GM19452 (cell line): ENCODE measurements around the gene EYA3.

Source experiments
- ATAC-seq: cut with Tn5 transposase; IDR thresholded peaks from one replicate; pipeline ENCODE4 v1.9.1; 2021; ENCODE audit not compliant: unreplicated experiment

The EYA3 gene

GRCh38 chr1:27972141-27972540 lies 116.3 kb downstream of the EYA3 start:
- ATAC-seq: no peak

- ATAC-seq: no peak
Observed at GRCh38 chr1:27971674-27972073, 116.7 kb downstream of the EYA3 start.

GRCh38 chr1:27970401-27970800 lies 118.0 kb downstream of the EYA3 start:
- ATAC-seq: no peak

GRCh38 chr1:27968692-27969091 lies 119.7 kb downstream of the EYA3 start:
- ATAC-seq: no peak

GRCh38 chr1:27967884-27968466 lies 120.4 kb downstream of the EYA3 start:
- ATAC-seq: no peak

- no peak for ATAC-seq
Observed at GRCh38 chr1:27967106-27967883, 121.1 kb downstream of the EYA3 start.

- no peak for ATAC-seq
Observed at GRCh38 chr1:27966402-27967105, 121.9 kb downstream of the EYA3 start.

GRCh38 chr1:27963393-27963792 lies 125.0 kb downstream of the EYA3 start:
- ATAC-seq: no peak

- no peak for ATAC-seq
Observed at GRCh38 chr1:27961646-27962221, 126.7 kb downstream of the EYA3 start.

- no peak for ATAC-seq
Observed at GRCh38 chr1:27960762-27961645, 127.4 kb downstream of the EYA3 start.

GRCh38 chr1:27959792-27960603 lies 128.4 kb downstream of the EYA3 start, which contains the start of gene XKR8:
TSS of gene XKR8 (plus strand) at chr1:27959973. CDS start at chr1:27960070, 97 bp downstream.
- peak; percentile 84 for ATAC-seq

GRCh38 chr1:27958513-27958912 lies 129.9 kb downstream of the EYA3 start:
- no peak for ATAC-seq

GRCh38 chr1:27957655-27958054 lies 130.8 kb downstream of the EYA3 start:
- ATAC-seq: no peak

GRCh38 chr1:27956761-27957160 lies 131.6 kb downstream of the EYA3 start:
- no peak for ATAC-seq

GRCh38 chr1:27955076-27955475 lies 133.3 kb downstream of the EYA3 start:
- no peak for ATAC-seq

- ATAC-seq: no peak
Observed at GRCh38 chr1:27954186-27954585, 134.2 kb downstream of the EYA3 start.

GRCh38 chr1:27952147-27952546 lies 136.3 kb downstream of the EYA3 start:
- ATAC-seq: no peak

GRCh38 chr1:27951396-27951795 lies 137.0 kb downstream of the EYA3 start:
- no peak for ATAC-seq

GRCh38 chr1:27949027-27949426 lies 139.4 kb downstream of the EYA3 start:
- ATAC-seq: no peak

- ATAC-seq: no peak
Observed at GRCh38 chr1:27945020-27945419, 143.4 kb downstream of the EYA3 start.
